ENCODE measurements around the gene KAT2B. TPM values are rescaled to one million over a fixed set of nuclear protein-coding genes. Genes with fewer than 3 reads are reported as not detected.

Gene KAT2B
- total RNA-seq, 1 donor from 2014 or later, result 8.1 TPM

- Mint-ChIP-seq H3K9me3 (ENCODE audit: low read depth) (no peaks in the 10 kb centered on the region), H3K4me1 (ENCODE audit: low read depth) (peaks cover 13% of the 10 kb centered on the region), H3K36me3 (ENCODE audit: low read depth) (no peaks in the 10 kb centered on the region), H3K4me3 (ENCODE audit: unreplicated experiment) (no peak overlapping the region), H3K27me3 (ENCODE audit: low read depth) (no peaks in the 10 kb centered on the region), H3K27ac (ENCODE audit: unreplicated experiment) (no peak overlapping the region)
- TF ChIP-seq CTCF (IDR thresholded peaks at IDR 0.05), result no peak
- no peak for DNase-seq (ENCODE audit: low spot score)
Measured at GRCh38 chr3:20077068-20077467, 36.8 kb downstream of the KAT2B start.

GRCh38 chr3:20078194-20078714 is 38.0 kb downstream of the KAT2B start:
- no peak for DNase-seq (ENCODE audit: low spot score)
- Mint-ChIP-seq H3K4me3 (ENCODE audit: unreplicated experiment) (no peak overlapping the region), H3K4me1 (ENCODE audit: low read depth) (peaks cover 13% of the 10 kb centered on the region), H3K27ac (ENCODE audit: unreplicated experiment) (no peak overlapping the region), H3K27me3 (ENCODE audit: low read depth) (no peaks in the 10 kb centered on the region), H3K9me3 (ENCODE audit: low read depth) (peaks cover under 1% of the 10 kb centered on the region), H3K36me3 (ENCODE audit: low read depth) (no peaks in the 10 kb centered on the region)
- no peak for TF ChIP-seq CTCF (IDR thresholded peaks at IDR 0.05)

GRCh38 chr3:20079621-20080020 is 39.4 kb downstream of the KAT2B start:
- TF ChIP-seq CTCF (IDR thresholded peaks at IDR 0.05), result no peak
- Mint-ChIP-seq H3K9me3 (ENCODE audit: low read depth) (peaks cover 3% of the 10 kb centered on the region), H3K4me1 (ENCODE audit: low read depth) (peaks cover 13% of the 10 kb centered on the region), H3K4me3 (ENCODE audit: unreplicated experiment) (no peak overlapping the region), H3K27me3 (ENCODE audit: low read depth) (no peaks in the 10 kb centered on the region), H3K27ac (ENCODE audit: unreplicated experiment) (no peak overlapping the region), H3K36me3 (ENCODE audit: low read depth) (no peaks in the 10 kb centered on the region)
- DNase-seq (ENCODE audit: low spot score), result no peak

GRCh38 chr3:20080956-20081554 is 40.8 kb downstream of the KAT2B start:
- Mint-ChIP-seq H3K27ac (ENCODE audit: unreplicated experiment) (no peak overlapping the region), H3K4me3 (ENCODE audit: unreplicated experiment) (no peak overlapping the region), H3K9me3 (ENCODE audit: low read depth) (peaks cover 3% of the 10 kb centered on the region), H3K27me3 (ENCODE audit: low read depth) (no peaks in the 10 kb centered on the region), H3K36me3 (ENCODE audit: low read depth) (no peaks in the 10 kb centered on the region), H3K4me1 (ENCODE audit: low read depth) (peaks cover 13% of the 10 kb centered on the region)
- TF ChIP-seq CTCF (IDR thresholded peaks at IDR 0.05), result no peak
- DNase-seq (ENCODE audit: low spot score), result no peak

- no peaks in the 10 kb centered on the region for H3K27me3 Mint-ChIP-seq (ENCODE audit: low read depth)
- TF ChIP-seq CTCF (IDR thresholded peaks at IDR 0.05), result no peak
- H3K27ac Mint-ChIP-seq (ENCODE audit: unreplicated experiment), result no peak overlapping the region
- peaks cover 8% of the 10 kb centered on the region for H3K4me1 Mint-ChIP-seq (ENCODE audit: low read depth)
- H3K36me3 Mint-ChIP-seq (ENCODE audit: low read depth), result peaks cover 1% of the 10 kb centered on the region
- H3K9me3 Mint-ChIP-seq (ENCODE audit: low read depth), result peaks cover 5% of the 10 kb centered on the region
- DNase-seq (ENCODE audit: low spot score), result no peak
- no peak overlapping the region for H3K4me3 Mint-ChIP-seq (ENCODE audit: unreplicated experiment)
Measured at GRCh38 chr3:20083253-20083652, 43.0 kb downstream of the KAT2B start.

All from chondrocyte (in vitro differentiated cells).